Thymus (tissue), 11 donors: ENCODE measurements around the gene FBXO9. TPM values are rescaled to one million over a fixed set of nuclear protein-coding genes. Genes with fewer than 3 reads are reported as not detected.
A peak's percentile ranks its signal among the peaks of the same experiment; 100 is the strongest.
"Not testable (repeated sequence)": the region's sequence is repeated elsewhere in the genome, so short reads cannot be mapped to it uniquely, and the experiment has no call there.

ENCODE experiments used
- DNase-seq, 9 donors: peaks; one replicate each; pipeline ENCODE4 v3.0.0-alpha.2; 2013; ENCODE audit warnings: low spot score in 9 of 9, low read depth in 6 of 9, missing footprints in 1 of 9
- H3K27ac ChIP-seq, 2 donors: one replicate each; pipeline ENCODE4 v1.5.1; 2013; ENCODE audit warnings: control low read depth in 1 of 2, low read depth in 1 of 2, low read length in 1 of 2, mild to moderate bottlenecking in 1 of 2, moderate library complexity in 1 of 2
- H3K27me3 ChIP-seq, 2 donors: one replicate each; pipeline ENCODE4 v1.5.1; 2013; ENCODE audit warnings: low read length in 1 of 2; ENCODE audit not compliant: control insufficient read depth in 2 of 2, insufficient read depth in 1 of 2
- H3K36me3 ChIP-seq, 2 donors: one replicate each; pipeline ENCODE4 v1.5.1; 2013; ENCODE audit warnings: low read length in 1 of 2, mild to moderate bottlenecking in 1 of 2, moderate library complexity in 1 of 2; ENCODE audit not compliant: control insufficient read depth in 2 of 2, insufficient read depth in 2 of 2
- H3K4me1 ChIP-seq, 2 donors: one replicate each; pipeline ENCODE4 v1.5.1; 2013; ENCODE audit warnings: low read length in 2 of 2; ENCODE audit not compliant: control insufficient read depth in 2 of 2, insufficient read depth in 2 of 2
- H3K4me3 ChIP-seq, 2 donors: one replicate each; pipeline ENCODE4 v1.5.1; 2013; ENCODE audit warnings: low read length in 2 of 2, control low read depth in 1 of 2, mild to moderate bottlenecking in 1 of 2
- H3K9me3 ChIP-seq, 2 donors: one replicate each; pipeline ENCODE4 v1.5.1; 2013; ENCODE audit warnings: low read length in 1 of 2, mild to moderate bottlenecking in 1 of 2; ENCODE audit not compliant: control insufficient read depth in 2 of 2, insufficient read depth in 1 of 2
- WGBS: extraction: QIAGEN DNeasy Blood & Tissue Kit; methylation state at CpG from one replicate; pipeline ENCODE4 v1.1.7; 2013; 5-methylcytosine and 5-hydroxymethylcytosine counted together
- polyA plus RNA-seq: library from polyadenylated mRNA; stranded (reverse); fragments of 200-250 nt; gene quantifications from one replicate; pipeline ENCODE4 v1.2.3, GENCODE V29; 2013
- total RNA-seq: library from RNA; stranded (reverse); fragments of 120-200 nt; gene quantifications from one replicate; pipeline ENCODE4 v1.2.4, GENCODE V29; 2013
- donor health status: healthy.

FBXO9 gene
- total and polyA plus RNA-seq, 2 donors = 36.0 to 37.5 TPM

- Histone ChIP-seq H3K27ac (no peak overlapping the region), H3K27me3 (no peaks in the 10 kb centered on the region), H3K36me3 (no peaks in the 10 kb centered on the region), H3K4me3 (no peak overlapping the region), H3K4me1 (peaks cover 10 to 18% of the 10 kb centered on the region in 2 donors), H3K9me3 (no peaks in the 10 kb centered on the region)
- DNase-seq = no peak
- 97% methylated on average over 5 of the region's 5 CpGs for WGBS
Measured at GRCh38 chr6:53055873-53056272, 9.3 kb upstream of the FBXO9 start.

- DNase-seq = no peak
- no peak overlapping the region for H3K4me3 ChIP-seq
- WGBS = 96% methylated on average over 3 of the region's 3 CpGs
- H3K27me3 ChIP-seq = no peaks in the 10 kb centered on the region
- H3K27ac ChIP-seq = no peak overlapping the region
- H3K4me1 ChIP-seq = peaks cover 10 to 18% of the 10 kb centered on the region in 2 donors
- no peaks in the 10 kb centered on the region for H3K9me3 ChIP-seq
- H3K36me3 ChIP-seq = no peaks in the 10 kb centered on the region
Measured at GRCh38 chr6:53056273-53056672, 8.9 kb upstream of the FBXO9 start.

- H3K27ac ChIP-seq = no peak overlapping the region
- H3K4me1 ChIP-seq = peaks cover 10 to 18% of the 10 kb centered on the region in 2 donors
- no peaks in the 10 kb centered on the region for H3K9me3 ChIP-seq
- H3K27me3 ChIP-seq = no peaks in the 10 kb centered on the region
- WGBS = 59% methylated on average over 4 of the region's 4 CpGs
- H3K36me3 ChIP-seq = no peaks in the 10 kb centered on the region
- DNase-seq = peak in 4 of 9 donors; percentile 17 to 62 (median 28)
- H3K4me3 ChIP-seq = no peak overlapping the region
Measured at GRCh38 chr6:53058388-53059195, 6.6 kb upstream of the FBXO9 start.

- Histone ChIP-seq H3K4me3 (peak overlapping the region in 1 of 2 donors; percentile 3), H3K27me3 (peaks cover 0 to 2% of the 10 kb centered on the region in 2 donors), H3K27ac (no peak overlapping the region), H3K4me1 (peaks cover 10 to 18% of the 10 kb centered on the region in 2 donors), H3K9me3 (no peaks in the 10 kb centered on the region), H3K36me3 (no peaks in the 10 kb centered on the region)
- no peak for DNase-seq
- WGBS = 92% methylated on average over 3 of the region's 3 CpGs
Measured at GRCh38 chr6:53059648-53060589, 5.3 kb upstream of the FBXO9 start.

- peak overlapping the region; percentile 74 to 91 for H3K4me3 ChIP-seq
- peaks cover 0 to 2% of the 10 kb centered on the region in 2 donors for H3K27me3 ChIP-seq
- peak in 1 of 9 donors; percentile 6 for DNase-seq
- peaks cover 13 to 23% of the 10 kb centered on the region in 2 donors for H3K4me1 ChIP-seq
- WGBS = 41% methylated on average over 5 of the region's 5 CpGs
- no peak overlapping the region for H3K27ac ChIP-seq
- H3K36me3 ChIP-seq = no peaks in the 10 kb centered on the region
- H3K9me3 ChIP-seq = no peaks in the 10 kb centered on the region
Measured at GRCh38 chr6:53062169-53062539, 3.0 kb upstream of the FBXO9 start.

GRCh38 chr6:53064255-53064654 is 949 bp upstream of the FBXO9 start:
- H3K27me3 ChIP-seq, H3K9me3 ChIP-seq, H3K4me3 ChIP-seq, H3K27ac ChIP-seq, H3K36me3 ChIP-seq, DNase-seq: not testable (repeated sequence)
- peaks cover 8 to 13% of the 10 kb centered on the region in 2 donors for H3K4me1 ChIP-seq
- 78% methylated on average over 16 of the region's 16 CpGs for WGBS

GRCh38 chr6:53064726-53065265 is 408 bp upstream of the FBXO9 start:
- Histone ChIP-seq H3K9me3 (no peaks in the 10 kb centered on the region), H3K36me3 (no peaks in the 10 kb centered on the region), H3K27me3 (peaks cover 0 to 2% of the 10 kb centered on the region in 2 donors), H3K4me1 (peaks cover 8 to 10% of the 10 kb centered on the region in 2 donors), H3K27ac (peak overlapping the region; percentile 87 to 93), H3K4me3 (peak overlapping the region; percentile 64 to 88)
- peak; percentile 97 to 100 (median 99) for DNase-seq
- WGBS = under 1% methylated on average over 26 of the region's 26 CpGs

GRCh38 chr6:53066077-53066417 is 843 bp downstream of the FBXO9 start:
- Histone ChIP-seq H3K27me3 (peaks cover 0 to 2% of the 10 kb centered on the region in 2 donors), H3K9me3 (no peaks in the 10 kb centered on the region), H3K36me3 (no peaks in the 10 kb centered on the region), H3K27ac (peak overlapping the region in 1 of 2 donors; percentile 93), H3K4me1 (peaks cover 2 to 4% of the 10 kb centered on the region in 2 donors), H3K4me3 (peak overlapping the region; percentile 64 to 88)
- DNase-seq = peak in 6 of 9 donors; percentile 6 to 60 (median 33)
- 4% methylated on average over 19 of the region's 19 CpGs for WGBS
